HepG2 (cell line): ENCODE measurements around the gene GMEB2. TPM values are rescaled to one million over a fixed set of nuclear protein-coding genes. Genes with fewer than 3 reads are reported as not detected.
A peak's percentile ranks its signal among the peaks of the same experiment; 100 is the strongest.

ENCODE experiments used
- ATAC-seq: fragments of 200-7000 bp; cut with Tn5 transposase; 3 replicates; pipeline ENCODE4 v1.9.1; 2020; ENCODE audit warnings: mild to moderate bottlenecking, moderate library complexity
- BruUV-seq: library from RNA; stranded (reverse); fragments of 400-500 nt; replicated peaks from 2 replicates; lab custom pipeline; 2021; lab: Mats Ljungman, UMichigan
- CTCF ChIA-PET: fragments of 300-600 bp; formaldehyde crosslinking; extraction: SDS; loops from one replicate; lab custom pipeline; 2021; ENCODE audit warnings: low total read pairs, inconsistent platforms, low intra/inter-chr PET ratio; lab: Yijun Ruan, JAX
- POLR2A ChIA-PET: fragments of 350-600 bp; sonication (Branson Sonifier 250); formaldehyde crosslinking; loops from one replicate; lab custom pipeline; 2020; ENCODE audit warnings: antibody characterized with exemption, inconsistent platforms; lab: Yijun Ruan, JAX
- DNase-seq: peaks from one replicate; pipeline ENCODE4 v3.0.0-alpha.2; 2015; ENCODE audit warnings: low spot score
- FAIRE-seq: peaks from 3 replicates; lab custom pipeline; 2011; peaks lifted over from hg19 to GRCh38; lab: Jason Lieb, UNC
- H2AFZ ChIP-seq: one replicate; pipeline ENCODE4 v1.6.1; 2011; ENCODE audit warnings: low read length, inconsistent platforms
- H3K27ac ChIP-seq: fragments of 300-600 bp; 3 replicates; pipeline ENCODE4 v1.8.0; 2011; ENCODE audit warnings: mixed run types, mild to moderate bottlenecking, mixed read lengths, low read length, inconsistent platforms; ENCODE audit not compliant: insufficient read depth; ENCODE audit errors: extremely low read length
- H3K27me3 ChIP-seq, 2 experiments: fragments of 200-600 bp in 1 of 2; 2 replicates in 1 of 2; 3 replicates in 1 of 2; pipeline versions ENCODE4 v1.6.0 to v1.8.0; 2011; ENCODE audit warnings: low read length in 2 of 2, mild to moderate bottlenecking in 2 of 2, moderate library complexity in 2 of 2, inconsistent platforms in 1 of 2; ENCODE audit not compliant: insufficient read depth in 2 of 2, control insufficient read depth in 1 of 2
- H3K36me3 ChIP-seq, 2 experiments: fragments of 200-600 bp in 1 of 2; replicated peaks in 1 of 2; 2 replicates in 1 of 2; 3 replicates in 1 of 2; pipeline versions ENCODE4 v1.5.1 to v1.8.0; 2011; ENCODE audit warnings: low read length in 2 of 2, inconsistent platforms in 1 of 2; ENCODE audit not compliant: insufficient read depth in 2 of 2, control insufficient read depth in 1 of 2
- H3K4me1 ChIP-seq: 2 replicates; pipeline ENCODE4 v1.5.1; 2012; ENCODE audit warnings: low read length, inconsistent platforms; ENCODE audit not compliant: insufficient read depth
- H3K4me2 ChIP-seq: 2 replicates; pipeline ENCODE4 v1.6.0; 2011; ENCODE audit warnings: low read depth, low read length, inconsistent platforms
- H3K4me3 ChIP-seq, 3 experiments: fragments of 200-600 bp in 1 of 3; sonication (generic), shearing (Covaris generic) in 1 of 3; replicated peaks in 1 of 3; 2 replicates each; pipeline ENCODE4 v1.5.1; 2011 to 2016; ENCODE audit warnings: low read length in 3 of 3, inconsistent platforms in 2 of 3, low read depth in 2 of 3, mild to moderate bottlenecking in 2 of 3, control low read depth in 1 of 3, mixed read lengths in 1 of 3; ENCODE audit not compliant: insufficient read depth in 1 of 3
- H3K79me2 ChIP-seq: one replicate; pipeline ENCODE4 v1.6.1; 2011; ENCODE audit warnings: low read length, inconsistent platforms; ENCODE audit not compliant: insufficient read depth
- H3K9ac ChIP-seq: 2 replicates; pipeline ENCODE4 v1.6.0; 2011; ENCODE audit warnings: mild to moderate bottlenecking, low read depth, low read length, inconsistent platforms; ENCODE audit not compliant: insufficient read depth
- H3K9me3 ChIP-seq: 2 replicates; pipeline ENCODE4 v1.5.1; 2012; ENCODE audit warnings: mild to moderate bottlenecking, low read length
- H4K20me1 ChIP-seq: 2 replicates; pipeline ENCODE4 v1.6.0; 2011; ENCODE audit warnings: inconsistent platforms, mild to moderate bottlenecking, low read length, moderate library complexity; ENCODE audit not compliant: insufficient read depth
- AGO2 ChIP-seq: fragments of 200-400 bp; formaldehyde crosslinking; optimal IDR thresholded peaks from 2 replicates; pipeline ENCODE3; 2017; ENCODE audit warnings: mild to moderate bottlenecking, low read depth, low read length, moderate library complexity
- ARNT2 ChIP-seq: sonication (generic); formaldehyde crosslinking; IDR thresholded peaks from 2 replicates; pipeline ENCODE4 v1.8.0; 2022; ENCODE audit warnings: mild to moderate bottlenecking, low read depth, missing genetic modification reagents, moderate library complexity
- FOXA1 ChIP-seq, 2 experiments: fragments of 450-650 bp in 1 of 2; sonication (generic) in 1 of 2; formaldehyde crosslinking in 1 of 2; IDR thresholded peaks; 2 replicates each; pipeline versions ENCODE4 v1.4.0 to v1.6.1; 2016 to 2020; ENCODE audit warnings: missing genetic modification reagents in 1 of 2
- HES4 ChIP-seq: sonication (generic); formaldehyde crosslinking; IDR thresholded peaks from 2 replicates; pipeline ENCODE4 v1.9.0; 2021; ENCODE audit warnings: mild to moderate bottlenecking, missing genetic modification reagents, borderline replicate concordance
- HNRNPLL ChIP-seq: fragments of 200-400 bp; formaldehyde crosslinking; IDR thresholded peaks from 2 replicates; pipeline ENCODE4 v1.6.1; 2017; ENCODE audit warnings: mild to moderate bottlenecking, low read depth, low read length; ENCODE audit not compliant: poor library complexity, severe bottlenecking
- JUND ChIP-seq: sonication (generic); formaldehyde crosslinking; IDR thresholded peaks from 2 replicates; pipeline ENCODE4 v1.8.0; 2022; ENCODE audit warnings: mild to moderate bottlenecking, missing genetic modification reagents
- PAX8 ChIP-seq: sonication (generic); formaldehyde crosslinking; IDR thresholded peaks from 2 replicates; pipeline ENCODE4 v1.8.0; 2022; ENCODE audit warnings: mild to moderate bottlenecking, missing genetic modification reagents, borderline replicate concordance
- ZNF253 ChIP-seq: sonication (generic); formaldehyde crosslinking; IDR thresholded peaks from 2 replicates; pipeline ENCODE4 v1.8.0; 2022; ENCODE audit warnings: mild to moderate bottlenecking, missing genetic modification reagents, borderline replicate concordance
- ZNF431 ChIP-seq: sonication (generic); formaldehyde crosslinking; IDR thresholded peaks from 2 replicates; pipeline ENCODE4 v1.9.0; 2022; ENCODE audit warnings: missing genetic modification reagents, low read depth, mild to moderate bottlenecking, borderline replicate concordance
- ZNF660 ChIP-seq: sonication (generic); formaldehyde crosslinking; IDR thresholded peaks from 2 replicates; pipeline ENCODE4 v1.5.1; 2020; ENCODE audit warnings: mild to moderate bottlenecking, low read depth, missing genetic modification reagents, borderline replicate concordance
- WGBS: methylation state at CpG from one replicate; pipeline ENCODE4 v1.1.6; 2017; ENCODE audit warnings: low lambda C conversion rate; 5-methylcytosine and 5-hydroxymethylcytosine counted together
- in situ Hi-C: cut with HindIII; loops from 2 replicates; pipeline ENCODE4 v1.10.0; 2017; ENCODE audit warnings: low pct_unique_long_range_greater_than_20kb; ENCODE audit not compliant: extremely low pct_ligation_motif_present
- intact Hi-C: fragments of 100-400 bp; cut with micrococcal nuclease; formaldehyde crosslinking; loops from one replicate; pipeline ENCODE4 v1.10.0; 2022; ENCODE audit not compliant: unreplicated experiment
- polyA plus RNA-seq, 8 experiments: library from polyadenylated mRNA; depleted of rRNA in 3 of 8; stranded (reverse) in 7 of 8; unstranded in 1 of 8; fragments of >200 nt; fragmentation: Illumina TruSeq in 4 of 8; extraction: Trizol in 4 of 8; gene quantifications; 2 replicates each; pipeline versions ENCODE4 v1.2.1 to v1.2.3, GENCODE V29; 2011 to 2016; ENCODE audit warnings: low read depth in 4 of 8, missing spikeins in 1 of 8, mixed read lengths in 1 of 8; ENCODE audit not compliant: insufficient read depth in 1 of 8
- total RNA-seq, 5 experiments: library from RNA; depleted of rRNA; stranded (reverse); fragments of >200 nt; fragmentation: Illumina TruSeq; extraction: Trizol; gene quantifications; 2 replicates each; pipeline ENCODE4 v1.2.3, GENCODE V29; 2016; ENCODE audit warnings: low read depth in 1 of 5
- TF ChIP-seq, protein P1 (sequence below): IDR thresholded peaks from 2 replicates; pipeline ENCODE4 v1.6.1; 2016; ENCODE audit warnings: low read depth

Gene GMEB2
- total and polyA plus RNA-seq, 2 of the 13 experiments (the other 11 are each of a cell fraction or from before 2014, with no cell fraction given) = 10.6 to 12.4 TPM

DNA sequence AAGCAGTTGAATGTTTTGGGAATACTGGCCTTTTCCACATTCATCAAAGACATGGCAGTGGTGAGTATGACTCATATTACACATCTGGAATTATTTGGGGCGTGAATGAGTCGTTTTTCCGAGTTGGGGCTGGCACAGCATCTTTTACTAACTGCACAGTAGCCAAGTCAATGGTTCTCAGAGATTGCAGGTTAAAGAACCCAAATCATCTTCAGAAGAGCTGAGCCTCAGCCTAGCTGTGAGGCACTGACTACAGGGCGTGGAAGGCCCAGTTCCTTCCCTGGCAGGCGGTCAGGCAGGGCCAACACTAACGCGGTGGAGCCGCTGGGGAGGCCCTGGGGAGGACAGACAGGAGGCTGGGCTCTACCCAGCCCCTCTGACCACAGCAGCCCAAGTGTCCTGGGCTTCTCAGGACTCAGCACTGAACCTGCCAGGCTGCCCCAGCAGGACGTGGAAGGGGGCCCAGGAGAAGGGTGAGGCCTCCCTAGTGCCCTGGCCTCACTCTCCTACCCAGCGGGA, 32.8 kb downstream of the GMEB2 start:
- peaks cover 23 to 24% of the 10 kb centered on the region in 2 experiments; a peak in 4 of 5 replicates for H3K36me3 ChIP-seq
- ChIA-PET CTCF (no interaction called here), POLR2A (no interaction called here)
- no peak for ATAC-seq
- in situ Hi-C loops (no loop called here), intact Hi-C loops (no loop called here)
- no TSS peak for BruUV-seq
- no peak overlapping the region for H3K27ac ChIP-seq
- H3K9ac ChIP-seq = no peak overlapping the region
- DNase-seq = no peak
- WGBS = 95% methylated on average over 9 of the region's 10 CpGs
- no peaks in the 10 kb centered on the region for H4K20me1 ChIP-seq
- no peaks in the 10 kb centered on the region for H3K4me1 ChIP-seq
- TF ChIP-seq ZNF431 (CRISPR knock-in tag) (no peak), AGO2 (peak; percentile 16), FOXA1 (IDR thresholded peaks at IDR 0.05) (no peak), FOXA1 (CRISPR knock-in tag; IDR thresholded peaks at IDR 0.05) (no peak), PAX8 (no peak), HES4 (CRISPR knock-in tag) (no peak), ZNF660 (no peak), ZNF253 (0 out of 2 replicates have a peak, but pooled peaks have one; percentile 24), ARNT2 (CRISPR knock-in tag) (no peak), HNRNPLL (no peak), JUND (CRISPR knock-in tag) (no peak)
- TF ChIP-seq, protein P1, sequence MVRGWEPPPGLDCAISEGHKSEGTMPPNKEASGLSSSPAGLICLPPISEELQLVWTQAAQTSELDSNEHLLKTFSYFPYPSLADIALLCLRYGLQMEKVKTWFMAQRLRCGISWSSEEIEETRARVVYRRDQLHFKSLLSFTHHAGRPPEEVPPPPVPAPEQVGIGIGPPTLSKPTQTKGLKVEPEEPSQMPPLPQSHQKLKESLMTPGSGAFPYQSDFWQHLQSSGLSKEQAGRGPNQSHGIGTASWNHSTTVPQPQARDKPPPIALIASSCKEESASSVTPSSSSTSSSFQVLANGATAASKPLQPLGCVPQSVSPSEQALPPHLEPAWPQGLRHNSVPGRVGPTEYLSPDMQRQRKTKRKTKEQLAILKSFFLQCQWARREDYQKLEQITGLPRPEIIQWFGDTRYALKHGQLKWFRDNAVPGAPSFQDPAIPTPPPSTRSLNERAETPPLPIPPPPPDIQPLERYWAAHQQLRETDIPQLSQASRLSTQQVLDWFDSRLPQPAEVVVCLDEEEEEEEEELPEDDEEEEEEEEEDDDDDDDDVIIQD (CRISPR knock-in tag) = no peak
- H3K4me3 ChIP-seq = no peak overlapping the region
- no peaks in the 10 kb centered on the region for H3K9me3 ChIP-seq
- H3K4me2 ChIP-seq = no peak overlapping the region
- no peak for FAIRE-seq
- H3K27me3 ChIP-seq = no peaks in the 10 kb centered on the region
- no peaks in the 10 kb centered on the region for H3K79me2 ChIP-seq
- H2AFZ ChIP-seq = no peak overlapping the region
